IMR-90 (cell line): Measurements from ENCODE around the gene LCN12.
A peak's percentile ranks its signal among the peaks of the same experiment; 100 is the strongest.

Experiments
- BHLHE40 ChIP-seq: fragments of 150-350 bp; IDR thresholded peaks from 2 replicates; pipeline ENCODE4 v1.6.1; 2016; ENCODE audit warnings: mild to moderate bottlenecking, low read depth, low read length
- CTCF ChIP-seq: conservative IDR thresholded peaks from 2 replicates; pipeline ENCODE4 v1.5.1; 2012; ENCODE audit warnings: mild to moderate bottlenecking, low read depth, low read length, improper control_type of control experiment
- FOS ChIP-seq: fragments of 150-350 bp; IDR thresholded peaks from 2 replicates; pipeline ENCODE4 v1.6.1; 2016; ENCODE audit warnings: low read depth, low read length
- MAZ ChIP-seq: IDR thresholded peaks from 2 replicates; pipeline ENCODE4 v1.6.1; 2012; ENCODE audit warnings: low read depth, mild to moderate bottlenecking, low read length, improper control_type of control experiment, moderate library complexity, borderline replicate concordance
- MXI1 ChIP-seq: IDR thresholded peaks from 2 replicates; pipeline ENCODE4 v1.6.1; 2012; ENCODE audit warnings: low read depth, mild to moderate bottlenecking, low read length, moderate library complexity, borderline replicate concordance
- POLR2A ChIP-seq: IDR thresholded peaks from 2 replicates; pipeline ENCODE4 v1.6.1; 2012; ENCODE audit warnings: mild to moderate bottlenecking, low read depth, low read length
- RAD21 ChIP-seq: IDR thresholded peaks from 2 replicates; pipeline ENCODE4 v1.6.1; 2012; ENCODE audit warnings: low read length, improper control_type of control experiment
- RCOR1 ChIP-seq: IDR thresholded peaks from 2 replicates; pipeline ENCODE4 v1.6.1; 2012; ENCODE audit warnings: mild to moderate bottlenecking, low read length, improper control_type of control experiment; ENCODE audit not compliant: insufficient replicate concordance
- RFX5 ChIP-seq: IDR thresholded peaks from 2 replicates; pipeline ENCODE4 v1.8.0; 2012; ENCODE audit warnings: low read depth, mild to moderate bottlenecking, low read length, moderate library complexity
- TF ChIP-seq, protein P1 (sequence below): fragments of 150-350 bp; IDR thresholded peaks from 2 replicates; pipeline ENCODE4 v1.6.1; 2017; ENCODE audit warnings: mild to moderate bottlenecking, antibody characterized with exemption, low read length, low read depth

DNA sequence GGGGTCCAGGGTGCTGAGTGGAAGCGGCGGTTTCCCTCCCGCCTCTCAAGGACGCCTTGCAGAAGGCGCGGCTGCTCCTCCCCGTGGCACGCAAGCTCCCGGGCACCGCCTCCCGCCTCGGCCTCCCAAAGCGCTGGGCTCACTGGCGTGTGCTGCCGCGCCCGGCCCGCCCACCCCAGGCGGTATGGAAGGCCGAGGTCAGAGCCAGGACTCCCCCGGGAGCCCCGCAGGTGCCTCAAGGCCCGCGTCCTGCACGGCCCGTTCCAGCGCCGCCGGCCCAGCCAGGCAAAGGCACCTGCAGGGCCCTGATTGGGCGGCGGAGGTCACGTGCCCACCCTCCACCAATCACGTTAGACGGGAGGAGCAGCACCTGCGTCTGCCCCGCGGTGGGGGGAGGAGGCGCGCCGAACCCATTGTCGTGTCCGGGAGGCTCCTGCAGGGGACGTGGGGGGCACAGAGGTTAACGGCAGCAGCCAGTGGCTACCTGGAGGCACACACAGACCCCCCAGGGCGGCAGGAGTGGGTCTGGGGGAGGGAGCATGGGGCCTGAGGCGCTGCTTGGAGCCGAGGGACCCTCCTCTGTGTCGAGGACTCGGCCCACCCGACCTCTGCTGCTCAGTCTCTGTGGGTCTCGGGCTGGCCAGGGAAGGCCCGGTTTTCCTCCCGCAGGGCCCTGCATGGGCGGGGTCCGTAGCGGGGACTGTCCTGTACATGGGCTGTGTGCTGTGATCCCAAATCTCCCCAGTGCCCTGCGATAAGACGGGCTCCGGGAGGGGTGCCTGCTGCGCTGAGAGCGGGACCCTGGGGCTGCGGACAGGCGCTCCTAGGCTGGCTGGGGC, 2.0 kb upstream of the LCN12 start:
- TF ChIP-seq MAZ (no peak; the same call in 1 of the 2 replicates), RFX5 (no peak), FOS (peak; percentile 68), MXI1 (no peak), POLR2A (no peak), CTCF (no peak), BHLHE40 (no peak), RCOR1 (peak; percentile 31), RAD21 (no peak)
- TF ChIP-seq, protein P1, sequence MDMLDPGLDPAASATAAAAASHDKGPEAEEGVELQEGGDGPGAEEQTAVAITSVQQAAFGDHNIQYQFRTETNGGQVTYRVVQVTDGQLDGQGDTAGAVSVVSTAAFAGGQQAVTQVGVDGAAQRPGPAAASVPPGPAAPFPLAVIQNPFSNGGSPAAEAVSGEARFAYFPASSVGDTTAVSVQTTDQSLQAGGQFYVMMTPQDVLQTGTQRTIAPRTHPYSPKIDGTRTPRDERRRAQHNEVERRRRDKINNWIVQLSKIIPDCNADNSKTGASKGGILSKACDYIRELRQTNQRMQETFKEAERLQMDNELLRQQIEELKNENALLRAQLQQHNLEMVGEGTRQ, result peak; percentile 98
